GM10266 (cell line): ENCODE measurements around the gene ACTRT2.

Source experiments
- DNase-seq: peaks from one replicate; pipeline ENCODE4 v3.0.0; 2012; ENCODE audit errors: extremely low spot score
- CTCF ChIP-seq: IDR thresholded peaks from 2 replicates; pipeline ENCODE4 v1.5.1; 2012; ENCODE audit warnings: mild to moderate bottlenecking, low read depth; ENCODE audit not compliant: control insufficient read depth, insufficient read depth; ENCODE audit errors: missing control alignments

ACTRT2 gene

DNA sequence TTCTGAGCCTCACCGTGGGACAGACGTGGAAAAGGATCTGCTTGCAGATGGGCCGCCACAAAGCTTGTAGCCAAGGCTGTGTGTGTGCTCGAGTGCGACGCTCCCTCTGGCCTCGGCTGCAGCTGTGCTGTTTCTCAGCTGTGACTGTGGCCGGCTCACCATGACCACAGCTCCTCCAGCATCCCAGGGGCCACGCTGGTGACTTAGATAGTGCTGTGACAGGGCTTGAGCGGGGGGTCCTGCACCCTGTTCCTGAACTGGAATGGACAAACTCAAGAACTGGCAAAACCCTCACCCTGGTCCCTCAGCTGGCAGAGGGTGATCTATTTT lies 17.4 kb upstream of the ACTRT2 start:
- DNase-seq, result no peak
- no peak for TF ChIP-seq CTCF

- no peak for TF ChIP-seq CTCF
- no peak for DNase-seq
Measured at GRCh38 chr1:3004285-3005205, 16.7 kb upstream of the ACTRT2 start.

GRCh38 chr1:3005771-3006170 lies 15.5 kb upstream of the ACTRT2 start:
- no peak for TF ChIP-seq CTCF
- no peak for DNase-seq

DNA sequence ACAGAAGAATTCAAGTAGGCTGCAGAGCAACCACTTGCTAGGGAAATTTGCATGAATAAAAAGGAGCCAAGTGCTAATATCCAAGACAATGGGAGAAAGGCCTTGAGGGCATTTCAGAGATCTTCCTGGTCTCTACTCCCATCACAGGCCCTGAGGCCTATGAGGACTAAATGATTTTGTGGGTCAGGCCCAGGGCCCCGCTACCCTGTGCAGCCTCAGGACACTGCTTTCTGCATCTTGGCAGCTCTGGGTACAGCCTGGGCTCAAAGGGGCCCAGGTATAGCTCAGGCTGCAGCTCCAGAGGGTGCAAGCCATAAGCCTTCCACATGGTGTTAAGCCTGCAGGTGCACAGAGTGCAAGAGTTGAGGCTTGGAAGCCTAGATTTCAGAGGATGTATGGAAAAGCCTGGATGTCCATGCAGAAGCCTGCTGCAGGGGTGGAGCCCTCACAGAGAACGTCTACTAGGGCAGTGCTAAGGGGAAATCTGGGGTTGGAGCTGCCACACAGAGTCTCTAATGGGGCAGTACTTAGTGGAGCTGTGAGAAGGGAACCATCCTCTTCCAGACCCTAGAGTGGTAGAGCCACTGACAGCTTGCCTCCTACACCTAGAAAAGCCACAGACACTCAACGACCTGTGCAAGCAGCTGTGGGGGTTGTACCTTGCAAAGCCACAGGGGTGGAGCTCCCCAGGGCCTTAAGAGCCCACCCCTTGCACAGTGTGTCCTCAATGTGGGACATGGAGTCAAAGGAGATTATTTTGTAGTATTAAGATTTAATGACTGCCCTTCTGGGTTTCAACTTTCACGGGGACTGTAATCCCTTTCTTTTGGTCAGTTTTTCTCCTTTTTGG lies 13.7 kb upstream of the ACTRT2 start:
- no peak for TF ChIP-seq CTCF
- no peak for DNase-seq

- DNase-seq, result no peak
- no peak for TF ChIP-seq CTCF
Measured at GRCh38 chr1:3009021-3009420, 12.2 kb upstream of the ACTRT2 start.

DNA sequence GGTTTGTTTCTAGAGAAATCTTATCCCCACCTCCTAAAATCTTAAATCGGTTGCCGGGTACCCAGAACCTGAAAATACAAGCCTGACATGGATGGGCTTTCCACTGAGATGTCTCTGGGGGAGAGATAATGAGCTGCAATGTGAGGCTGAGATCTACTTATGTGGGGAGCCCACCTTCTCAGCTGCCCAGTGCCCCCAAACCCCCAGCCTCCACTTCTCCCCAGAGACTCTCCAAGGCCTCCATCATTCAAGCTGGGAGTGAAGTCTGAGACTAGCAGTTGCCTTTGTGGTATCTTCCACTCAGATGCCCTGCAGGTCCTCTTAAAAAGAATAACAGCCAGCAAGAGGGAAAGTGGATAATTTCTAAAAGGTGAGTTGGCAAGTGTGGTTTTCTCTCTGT lies 11.7 kb upstream of the ACTRT2 start:
- DNase-seq, result no peak
- TF ChIP-seq CTCF, result no peak

- TF ChIP-seq CTCF, result no peak
- no peak for DNase-seq
Measured at GRCh38 chr1:3011127-3011526, 10.1 kb upstream of the ACTRT2 start.
